Hindlimb muscle (tissue), 1 donor: ENCODE measurements around the gene ATP11A. TPM values are rescaled to one million over a fixed set of nuclear protein-coding genes. Genes with fewer than 3 reads are reported as not detected.
"Not testable (repeated sequence)": the region's sequence is repeated elsewhere in the genome, so short reads cannot be mapped to it uniquely, and the experiment has no call there.

ENCODE experiments used
- DNase-seq: peaks from one replicate; pipeline ENCODE4 v3.0.0-alpha.2; 2013
- polyA plus RNA-seq: library from polyadenylated mRNA; unstranded; fragments of 120-200 nt; gene quantifications from one replicate; pipeline ENCODE4 v1.2.1, GENCODE V29; 2013; ENCODE audit not compliant: insufficient read length

ATP11A gene
- polyA plus RNA-seq, 1 donor = 27.0 TPM

DNA sequence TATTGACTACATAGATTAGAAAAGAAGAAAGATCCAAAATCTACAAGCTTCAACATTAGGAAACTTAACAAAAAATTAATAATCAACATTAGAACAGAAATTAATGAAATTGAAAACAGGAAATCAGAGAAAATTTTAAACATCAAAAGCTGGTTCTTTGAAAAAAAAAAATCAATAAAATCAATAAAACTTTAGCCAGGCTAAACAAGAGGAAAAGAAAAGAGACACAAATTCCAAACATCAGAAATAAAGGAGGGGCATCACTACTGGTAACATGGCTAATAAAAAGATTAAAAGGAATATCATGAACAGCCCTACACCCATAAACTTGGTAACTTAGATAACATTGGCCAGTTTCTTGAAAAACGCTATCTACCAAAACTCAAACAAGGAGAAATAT lies 110.2 kb downstream of the ATP11A start:
- no peak for DNase-seq

DNA sequence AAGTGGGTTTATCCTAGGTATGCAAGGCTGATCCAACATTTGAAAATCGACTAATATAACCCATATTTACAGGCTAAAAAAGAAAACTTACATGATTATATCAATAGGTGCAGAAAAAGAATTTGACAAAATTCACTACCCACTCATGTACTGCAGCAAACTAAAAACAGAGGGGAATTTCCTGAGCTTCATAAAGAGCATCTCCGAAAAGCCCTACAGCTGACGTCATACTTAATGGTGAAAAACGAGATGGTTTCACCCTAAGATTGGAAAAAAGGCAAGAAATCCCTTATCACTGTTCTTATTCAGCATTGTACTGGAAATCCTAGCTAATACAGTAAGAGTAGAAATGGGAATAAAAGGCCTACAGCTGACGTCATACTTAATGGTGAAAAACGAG lies 111.0 kb downstream of the ATP11A start:
- not testable (repeated sequence) for DNase-seq

DNA sequence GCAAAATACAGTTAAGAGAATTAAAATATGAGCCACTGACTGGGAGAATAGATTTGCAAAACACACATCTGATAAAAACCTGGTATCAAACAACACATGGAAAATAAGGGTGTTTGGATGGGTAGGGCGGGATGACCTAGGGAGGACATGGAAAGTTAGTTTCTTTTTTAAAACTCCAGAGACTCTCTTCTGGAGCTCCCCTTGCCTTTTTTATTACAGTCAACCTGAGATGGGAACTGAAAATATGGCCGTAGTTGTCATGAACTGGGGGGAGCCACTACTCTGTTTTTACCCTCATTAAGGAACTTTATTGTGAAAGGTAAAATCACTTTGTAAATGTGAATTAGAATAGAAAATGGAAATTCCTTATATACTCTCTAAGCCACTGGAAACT lies 113.0 kb downstream of the ATP11A start:
- no peak for DNase-seq

DNA sequence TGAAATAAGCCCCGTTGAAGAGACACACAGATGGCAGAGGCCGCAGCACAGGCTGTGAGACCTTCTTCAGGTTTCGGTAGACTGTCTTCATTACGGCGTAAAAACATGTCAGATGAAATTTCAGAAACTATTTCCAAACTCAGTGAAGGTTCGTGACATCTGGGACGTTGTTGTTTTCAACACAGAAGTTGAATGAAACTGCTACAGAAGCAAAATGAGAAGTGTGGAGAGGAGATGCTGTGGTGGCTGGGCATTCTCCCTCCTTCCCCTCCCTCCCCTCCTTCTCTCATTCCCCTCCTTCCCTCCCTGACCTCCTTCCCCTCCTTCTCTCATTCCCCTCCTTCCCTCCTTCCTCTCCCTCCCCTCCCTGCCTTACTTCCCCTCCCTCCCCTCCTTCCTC lies 113.6 kb downstream of the ATP11A start:
- no peak for DNase-seq

DNA sequence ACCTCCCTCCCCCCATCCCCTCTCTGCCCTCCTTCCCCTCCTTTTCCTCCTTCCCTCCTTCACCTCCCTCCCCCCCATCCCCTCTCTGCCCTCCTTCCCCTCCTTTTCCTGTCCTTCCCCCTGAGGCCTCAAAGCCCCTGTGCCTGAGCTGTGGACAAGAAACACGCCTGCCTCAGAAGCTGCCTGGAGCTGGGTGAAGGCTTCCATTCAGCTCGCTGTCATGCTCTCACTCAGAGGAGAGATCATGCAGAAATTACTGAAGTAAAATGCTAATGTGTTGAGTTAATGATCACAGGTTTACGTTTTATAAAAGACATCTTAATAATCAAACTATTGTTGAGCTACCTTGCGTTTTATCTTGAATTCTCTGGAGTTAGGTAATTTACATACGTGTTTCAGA lies 114.5 kb downstream of the ATP11A start:
- DNase-seq = no peak

DNA sequence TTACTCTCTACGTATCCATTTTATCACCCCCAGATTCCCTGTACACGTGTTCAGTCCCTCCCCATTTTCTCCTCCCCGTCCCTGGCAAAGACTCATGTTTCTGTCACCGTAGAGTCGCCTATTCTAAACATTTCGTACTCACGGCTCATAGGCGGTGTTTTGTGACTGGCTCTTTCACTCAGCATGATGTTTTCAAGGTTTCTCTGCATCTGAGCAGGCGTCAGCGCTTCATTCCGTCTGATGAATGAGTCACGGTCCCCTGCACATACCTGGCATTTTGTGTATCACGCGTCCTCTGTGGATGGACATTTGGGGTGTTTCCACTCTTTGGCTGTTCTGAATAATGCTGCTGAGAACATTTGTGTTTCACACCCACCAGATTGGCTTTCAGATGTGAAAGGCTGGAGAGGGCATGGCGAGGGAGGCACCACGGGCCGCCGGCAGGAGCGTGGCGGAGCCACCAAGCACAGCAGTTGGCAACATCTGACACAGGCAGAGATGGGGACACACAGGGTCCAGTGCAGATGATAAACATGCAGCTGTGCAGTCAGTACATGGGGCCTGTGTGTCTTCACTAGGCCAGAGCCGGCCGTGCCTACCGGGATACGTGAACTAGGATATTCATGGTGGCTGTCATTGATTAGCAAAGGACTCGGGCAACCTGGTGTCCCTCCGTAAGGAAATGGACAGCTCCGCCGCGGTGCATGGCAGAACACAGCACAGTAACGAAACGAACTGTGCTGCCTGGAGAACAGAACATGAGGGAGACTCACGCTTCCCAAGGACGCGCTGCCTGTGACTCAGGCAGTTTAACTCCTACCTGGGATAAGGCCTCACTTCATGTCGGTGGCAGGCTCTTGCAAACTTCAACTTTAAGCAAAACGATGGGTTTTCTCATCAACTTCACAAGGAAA lies 117.2 kb downstream of the ATP11A start:
- DNase-seq = no peak

DNA sequence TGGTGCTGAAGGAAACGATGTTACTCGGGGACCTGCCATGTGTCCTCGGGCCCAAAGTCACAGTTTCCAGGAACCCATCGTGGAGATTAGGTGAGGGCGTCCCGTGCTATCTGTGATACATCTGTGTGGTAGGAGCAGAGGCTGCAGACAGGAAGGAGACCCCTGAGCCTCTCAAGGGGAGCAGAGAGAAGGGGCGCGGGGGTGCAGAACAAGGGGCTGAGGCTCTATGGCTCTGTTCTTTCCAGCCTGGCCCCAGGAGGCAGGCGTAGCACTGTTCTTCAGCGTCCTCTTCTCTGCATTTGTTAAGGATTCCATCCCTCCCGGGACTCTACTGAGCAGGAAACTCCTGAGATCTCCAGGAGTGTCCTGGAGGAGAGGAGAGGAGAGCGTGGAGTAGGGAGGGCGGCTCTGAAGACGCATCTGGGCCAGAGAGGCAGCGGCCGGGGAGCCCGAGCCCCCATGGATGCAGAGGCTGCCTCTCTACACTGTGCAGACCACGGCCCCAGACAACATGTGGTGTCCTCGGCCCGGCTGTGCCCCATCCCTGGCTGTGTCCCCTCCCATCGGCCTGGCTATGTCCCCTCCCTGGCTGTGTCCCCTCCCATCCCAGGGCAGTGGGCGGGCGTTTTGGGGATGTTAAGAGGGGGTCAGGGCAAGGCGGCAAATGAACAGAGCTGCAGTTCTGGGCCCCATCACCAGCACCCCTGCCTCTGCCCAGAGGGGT lies 118.0 kb downstream of the ATP11A start:
- DNase-seq = no peak

DNA sequence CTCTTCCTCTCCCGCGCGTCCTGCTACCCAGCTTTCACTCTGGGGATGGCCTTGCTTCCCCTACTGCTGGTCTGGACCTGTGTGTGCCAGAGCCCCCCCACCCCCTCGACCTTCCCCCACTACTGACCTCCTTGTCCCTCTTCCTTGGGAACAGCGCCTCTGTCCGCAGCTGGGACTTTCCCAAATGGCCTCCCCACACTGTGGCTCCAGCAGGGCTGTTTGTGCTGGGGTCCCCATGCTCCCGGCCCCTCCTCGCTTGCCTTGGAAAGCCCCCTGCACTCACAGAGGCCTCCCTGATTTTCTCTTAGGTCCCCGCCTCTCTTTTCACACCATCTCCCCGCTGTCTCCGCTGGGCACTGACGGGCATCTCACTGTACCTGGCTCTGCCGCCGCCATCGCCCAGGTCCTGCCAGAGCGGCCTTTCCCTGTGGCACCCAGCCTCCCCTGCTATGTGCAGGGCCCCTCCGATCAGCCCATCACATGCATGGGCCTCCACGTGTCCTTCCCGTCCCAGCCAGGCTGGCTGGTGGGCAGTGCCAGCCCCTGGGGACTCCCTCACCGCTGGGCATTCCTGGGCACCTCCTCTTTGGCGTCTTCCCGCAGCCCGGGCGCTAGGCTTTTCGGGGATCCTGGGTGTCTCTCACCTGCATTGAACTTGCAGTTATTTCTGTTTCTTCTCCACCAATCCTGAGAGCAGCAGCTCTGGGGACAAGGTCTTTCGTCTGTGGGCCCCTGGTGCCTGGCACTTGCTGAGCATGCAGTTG lies 118.7 kb downstream of the ATP11A start:
- DNase-seq = no peak

DNA sequence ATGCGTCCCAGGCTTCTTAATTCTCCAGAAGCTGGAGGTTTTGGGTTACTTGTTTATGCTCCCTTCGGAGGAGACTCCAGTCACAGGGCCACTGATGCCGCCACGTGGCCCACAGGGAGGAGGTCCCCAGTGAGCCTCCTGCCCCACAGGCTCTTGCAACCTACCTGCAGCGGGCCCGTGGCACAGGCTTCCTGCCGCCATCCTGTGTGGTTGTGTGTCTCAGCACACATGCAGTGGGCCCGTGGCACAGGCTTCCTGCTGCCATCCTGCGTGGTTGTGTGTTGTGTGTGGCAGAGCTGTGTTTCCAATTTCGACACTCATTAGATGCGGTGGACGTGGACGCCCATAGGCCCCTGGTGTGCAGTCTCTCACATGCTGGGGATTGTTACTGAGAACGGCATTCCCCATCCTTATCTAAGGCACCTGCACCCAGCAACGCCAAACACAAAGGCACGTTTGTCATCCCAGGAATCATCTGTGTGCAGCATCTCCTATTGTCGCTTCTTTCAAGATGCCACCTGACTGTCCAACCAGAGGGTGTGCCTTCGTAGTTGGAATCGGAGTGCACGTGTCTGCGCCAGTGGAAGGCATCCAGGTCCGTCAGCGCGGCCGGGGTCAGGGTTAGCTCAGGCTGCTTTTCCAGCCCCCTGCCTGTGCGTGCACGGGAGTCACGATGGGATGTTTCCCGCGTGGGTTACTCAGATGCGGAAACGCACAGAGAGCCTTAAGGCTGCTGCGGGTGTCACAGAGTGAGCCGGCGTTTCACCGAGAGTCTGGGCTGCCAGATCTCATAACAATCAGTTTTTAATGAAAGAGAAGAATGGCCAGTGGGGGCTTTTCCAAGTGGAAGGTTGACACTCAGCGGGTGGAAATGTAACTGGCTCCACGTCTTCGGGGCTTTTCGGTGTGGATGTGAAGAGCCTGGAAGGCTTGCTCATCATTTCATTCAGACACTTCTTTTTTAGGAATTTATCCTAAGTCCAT lies 119.8 kb downstream of the ATP11A start:
- DNase-seq = no peak

DNA sequence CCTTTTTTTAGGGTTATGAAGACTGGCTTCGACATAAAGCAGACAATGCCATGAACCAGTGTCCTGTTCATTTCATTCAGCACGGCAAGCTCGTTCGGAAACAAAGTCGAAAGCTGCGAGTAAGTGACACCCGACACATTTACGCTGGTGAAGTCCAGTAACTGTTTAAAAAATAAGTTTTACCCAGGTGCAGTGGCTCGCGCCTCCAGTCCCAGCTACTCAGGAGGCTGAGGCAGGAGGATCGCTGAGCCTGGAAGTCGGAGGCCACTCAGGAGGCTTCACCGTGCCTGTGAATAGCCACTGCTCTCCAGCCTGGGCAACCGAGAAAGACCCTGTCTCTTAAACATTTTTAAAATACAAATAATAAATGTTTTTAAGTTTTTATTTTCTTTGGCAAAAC lies 120.8 kb downstream of the ATP11A start:
- DNase-seq = no peak

DNA sequence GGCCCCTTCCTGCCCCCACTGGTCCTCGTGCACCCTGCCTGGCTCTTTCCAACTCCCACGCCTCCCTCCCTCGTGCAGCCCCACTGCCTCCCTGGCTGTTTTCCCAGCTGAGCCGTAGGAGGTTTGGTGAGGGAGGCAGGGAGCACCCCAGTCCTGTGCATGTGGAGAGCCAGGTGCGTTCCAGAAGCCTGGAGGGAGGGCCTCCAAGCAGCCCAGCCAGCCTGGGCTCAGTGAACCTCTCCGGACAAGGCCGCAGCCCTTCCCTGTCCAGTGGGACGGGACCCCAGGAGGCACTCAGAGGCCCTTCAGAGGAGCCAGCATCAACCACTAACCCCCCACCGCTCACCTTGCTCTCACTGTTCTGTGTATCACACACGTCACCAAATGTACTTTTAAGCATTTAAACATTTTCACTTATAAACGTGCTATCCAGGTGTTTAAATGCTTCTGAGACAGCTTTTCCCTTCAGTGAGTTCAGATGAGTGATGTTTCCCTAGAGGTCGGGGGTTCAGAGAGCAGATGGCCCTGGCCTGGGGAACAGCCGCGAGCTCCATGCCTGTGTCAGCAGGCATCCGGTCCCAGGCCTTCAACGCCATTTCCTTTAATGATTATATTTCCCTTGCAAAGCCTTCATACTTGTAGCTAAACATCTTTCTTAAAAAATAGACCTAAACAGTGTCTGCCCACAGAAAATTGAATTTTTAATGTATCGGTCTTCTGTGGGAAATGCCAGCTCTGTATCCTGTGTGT lies 122.6 kb downstream of the ATP11A start:
- DNase-seq = no peak

DNA sequence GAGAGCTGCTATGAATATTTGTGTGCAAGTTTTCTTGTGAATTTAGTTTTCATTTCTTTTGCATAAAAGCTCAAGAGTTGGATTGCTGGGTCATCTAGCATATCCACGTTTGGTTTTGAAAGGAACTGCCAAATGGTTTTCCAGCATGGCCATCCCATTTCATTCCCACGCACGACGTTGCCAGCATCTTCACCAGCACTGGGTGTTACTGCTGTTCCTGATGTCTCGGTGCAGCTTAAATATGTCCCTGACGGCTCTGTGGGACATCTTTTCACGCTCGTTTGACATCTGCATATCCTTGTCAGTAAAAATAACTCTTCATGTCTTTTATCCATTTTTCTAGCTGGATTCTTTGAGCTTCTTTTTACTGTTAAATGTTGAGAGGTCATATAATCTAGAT lies 123.7 kb downstream of the ATP11A start:
- no peak for DNase-seq

DNA sequence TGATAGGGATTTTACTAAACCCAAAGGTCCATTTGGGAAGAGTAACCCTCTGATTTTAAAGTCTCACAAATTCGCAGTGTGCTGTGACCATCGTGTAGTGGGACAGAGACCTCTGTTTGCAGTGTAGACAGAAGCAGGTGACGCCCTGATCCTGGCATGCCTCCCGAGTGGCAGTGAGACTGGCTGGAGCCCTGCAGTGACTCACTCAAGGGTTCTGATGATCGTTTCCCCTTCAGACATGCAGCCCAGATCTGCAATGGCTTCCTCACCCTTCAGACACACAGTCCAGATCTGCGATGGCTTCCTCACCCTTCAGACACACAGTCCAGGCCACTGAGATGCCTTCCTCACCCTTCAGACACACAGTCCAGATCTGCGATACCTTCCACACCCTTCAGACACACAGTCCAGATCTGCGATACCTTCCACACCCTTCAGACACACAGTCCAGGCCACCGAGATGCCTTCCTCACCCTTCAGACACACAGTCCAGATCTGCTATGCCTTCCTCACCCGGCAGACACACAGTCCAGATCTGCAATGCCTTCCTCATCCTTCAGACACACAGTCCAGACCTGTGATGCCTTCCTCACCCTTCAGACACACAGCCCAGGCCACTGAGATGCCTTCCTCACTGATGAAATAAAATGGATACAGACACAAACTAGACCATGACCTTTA lies 125.2 kb downstream of the ATP11A start:
- no peak for DNase-seq

DNA sequence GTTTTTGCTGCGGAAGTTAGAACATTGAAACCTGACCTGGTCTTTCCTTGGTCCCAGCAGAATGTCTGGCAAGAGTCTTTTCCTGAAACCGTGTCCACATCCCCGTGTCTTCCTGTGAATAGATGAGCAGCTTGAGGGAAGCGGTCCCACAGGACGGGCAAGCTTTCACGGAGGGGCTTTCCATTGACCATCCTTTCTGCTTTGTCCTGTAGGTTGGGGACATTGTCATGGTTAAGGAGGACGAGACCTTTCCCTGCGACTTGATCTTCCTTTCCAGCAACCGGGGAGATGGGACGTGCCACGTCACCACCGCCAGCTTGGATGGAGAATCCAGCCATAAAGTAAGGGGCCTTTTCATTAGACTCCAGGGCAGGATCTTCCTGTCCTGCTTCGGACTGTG lies 126.0 kb downstream of the ATP11A start:
- no peak for DNase-seq

DNA sequence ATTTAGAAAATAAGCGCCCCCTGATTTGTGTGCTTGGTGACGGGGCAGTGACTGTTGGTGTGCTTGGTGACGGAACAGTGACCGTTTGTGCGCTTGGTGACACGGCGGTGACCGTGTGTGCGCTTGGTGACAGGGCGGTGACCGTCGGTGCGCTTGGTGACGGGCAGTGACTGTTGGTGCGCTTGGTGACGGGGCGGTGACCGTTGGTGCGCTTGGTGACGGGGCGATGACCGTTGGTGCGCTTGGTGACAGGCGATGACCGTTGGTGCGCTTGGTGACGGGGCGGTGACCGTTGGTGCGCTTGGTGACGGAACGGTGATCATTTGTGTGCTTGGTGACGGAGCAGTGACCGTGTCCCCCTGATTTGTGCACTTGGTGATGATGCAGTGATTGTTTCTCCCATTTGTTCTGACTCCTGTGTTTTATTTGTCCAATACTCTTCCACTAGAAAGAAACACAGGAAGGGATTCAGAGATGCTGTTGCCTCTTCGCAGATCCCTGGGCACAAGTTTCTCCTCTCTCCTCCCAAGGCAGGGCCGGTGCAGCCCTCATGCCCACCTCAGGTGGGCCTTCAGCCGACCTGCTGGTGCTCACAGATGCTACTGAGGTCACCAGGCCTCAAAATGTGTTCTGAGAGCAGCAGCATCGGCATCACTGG lies 128.3 kb downstream of the ATP11A start:
- DNase-seq = no peak

DNA sequence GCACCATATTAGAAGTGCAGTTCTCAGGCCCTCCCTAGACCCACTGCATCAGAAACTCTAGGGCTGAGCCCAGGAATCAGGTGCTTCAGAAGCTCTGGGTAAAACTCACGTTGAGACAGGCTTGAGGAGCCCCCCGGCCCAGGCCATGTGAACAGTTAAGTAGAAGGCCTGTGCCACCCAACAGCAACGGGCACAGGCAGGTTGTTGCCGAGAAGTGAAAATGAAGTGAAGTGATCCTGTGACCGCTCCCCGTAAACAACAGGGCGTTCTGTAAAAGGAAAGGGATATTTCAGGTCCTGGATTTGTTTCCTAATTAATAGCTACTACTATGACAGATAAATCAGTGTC lies 128.8 kb downstream of the ATP11A start:
- no peak for DNase-seq

DNA sequence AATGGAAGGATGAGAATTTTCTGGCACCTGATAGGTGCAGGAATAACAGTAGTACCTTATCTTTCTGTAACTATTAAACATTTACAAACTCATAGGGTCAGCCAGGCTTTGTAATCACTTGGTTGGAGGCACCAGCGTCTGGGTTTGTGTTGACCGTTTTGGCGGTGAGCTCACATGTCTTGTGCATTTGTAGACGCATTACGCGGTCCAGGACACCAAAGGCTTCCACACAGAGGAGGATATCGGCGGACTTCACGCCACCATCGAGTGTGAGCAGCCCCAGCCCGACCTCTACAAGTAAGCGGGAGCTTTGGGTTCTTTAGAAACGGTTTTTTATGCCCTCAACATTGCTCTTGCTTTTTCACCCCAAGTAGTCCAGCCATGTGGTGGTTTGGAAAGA lies 129.3 kb downstream of the ATP11A start:
- no peak for DNase-seq

DNA sequence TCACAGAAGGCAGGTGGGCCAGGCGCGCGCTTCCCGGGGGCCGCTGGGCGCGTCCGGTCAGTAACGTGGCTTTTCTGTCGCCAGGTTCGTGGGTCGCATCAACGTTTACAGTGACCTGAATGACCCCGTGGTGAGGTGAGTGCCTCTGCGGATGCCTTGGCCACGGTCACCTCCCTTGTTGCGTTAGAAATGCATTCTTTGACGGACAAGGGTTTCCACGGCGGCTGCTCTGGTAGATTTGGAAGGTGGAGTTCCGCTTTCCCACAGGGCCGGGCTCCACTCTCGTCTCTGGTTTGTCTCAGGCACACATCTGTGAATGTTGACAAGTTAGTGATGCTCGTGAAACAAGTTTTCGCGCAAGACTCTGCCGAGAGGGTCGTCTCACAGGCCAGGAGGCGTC lies 130.0 kb downstream of the ATP11A start:
- no peak for DNase-seq

DNA sequence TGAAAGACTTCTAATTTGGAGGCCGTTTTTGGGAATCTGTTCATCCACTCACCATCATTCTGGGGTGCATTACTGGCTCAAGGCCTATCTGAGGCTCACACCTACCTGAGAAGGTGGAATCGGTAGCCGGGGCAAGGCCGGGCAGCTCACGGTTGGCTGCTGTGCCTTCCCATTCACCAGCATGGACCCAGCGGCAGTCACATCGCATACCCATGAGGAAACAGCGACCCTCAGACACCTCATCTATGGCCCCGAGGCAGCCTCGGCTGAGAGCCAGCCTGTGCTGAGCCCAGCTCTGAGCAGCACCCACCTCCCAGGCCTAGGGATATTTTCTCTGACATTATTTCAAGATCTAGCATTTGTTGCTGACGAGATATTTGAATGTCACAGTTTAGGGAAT lies 130.5 kb downstream of the ATP11A start:
- DNase-seq = no peak
